Transverse colon (tissue), 4 donors: ENCODE data around the gene D2HGDH. TPM values are rescaled to one million over a fixed set of nuclear protein-coding genes. Genes with fewer than 3 reads are reported as not detected.
A peak's percentile ranks its signal among the peaks of the same experiment; 100 is the strongest.
"Not testable (repeated sequence)": the region's sequence is repeated elsewhere in the genome, so short reads cannot be mapped to it uniquely, and the experiment has no call there.

Experiments used
- DNase-seq: peaks from one replicate; pipeline ENCODE4 v3.0.0-alpha.2; 2019
- H3K27ac ChIP-seq, 4 donors: fragments of 200-600 bp; sonication (generic); 2 replicates each; pipeline ENCODE4 v1.5.1; 2016 to 2018; ENCODE audit warnings: inconsistent platforms in 4 of 4
- H3K27me3 ChIP-seq: fragments of 200-600 bp; sonication (generic); 2 replicates; pipeline ENCODE4 v1.5.1; 2017; ENCODE audit warnings: inconsistent platforms
- H3K36me3 ChIP-seq, 4 donors: fragments of 200-600 bp; sonication (generic); 2 replicates each; pipeline ENCODE4 v1.5.1; 2017 to 2019; ENCODE audit warnings: inconsistent platforms in 4 of 4
- H3K4me1 ChIP-seq, 4 donors: fragments of 200-600 bp; sonication (generic); 2 replicates each; pipeline ENCODE4 v1.5.1; 2017 to 2020; ENCODE audit warnings: inconsistent platforms in 4 of 4
- H3K4me3 ChIP-seq, 4 donors: fragments of 200-600 bp; sonication (generic); 1 replicate in 1 of 4; 2 replicates in 3 of 4; pipeline versions ENCODE4 v1.5.1 to v1.6.1; 2017 to 2019; ENCODE audit warnings: inconsistent platforms in 4 of 4
- H3K9me3 ChIP-seq, 2 donors: fragments of 200-600 bp; sonication (generic); 2 replicates each; pipeline ENCODE4 v1.5.1; 2017 to 2019; ENCODE audit warnings: inconsistent platforms in 2 of 2
- CTCF ChIP-seq, 5 experiments: fragments of 200-600 bp in 3 of 5; fragments of 450-650 bp in 2 of 5; sonication (generic) in 3 of 5; IDR thresholded peaks; 1 replicate in 2 of 5; 2 replicates in 3 of 5; pipeline ENCODE4 v1.5.1; 2016 to 2017; ENCODE audit warnings: antibody characterized with exemption in 5 of 5, inconsistent platforms in 3 of 5, mild to moderate bottlenecking in 2 of 5, moderate library complexity in 1 of 5
- EP300 ChIP-seq: sonication (generic); formaldehyde crosslinking; IDR thresholded peaks from one replicate; pipeline ENCODE4 v1.6.1; 2017; ENCODE audit warnings: antibody characterized with exemption, low read depth
- POLR2A ChIP-seq: fragments of 450-650 bp; IDR thresholded peaks from one replicate; pipeline ENCODE4 v1.6.1; 2016; ENCODE audit warnings: antibody characterized with exemption, mild to moderate bottlenecking, moderate library complexity
- POLR2AphosphoS5 ChIP-seq, 3 donors: sonication (generic); formaldehyde crosslinking; IDR thresholded peaks; one replicate each; pipeline ENCODE4 v1.6.1; 2016; ENCODE audit warnings: antibody characterized with exemption in 3 of 3
- WGBS, 2 donors: methylation state at CpG; one replicate each; pipeline ENCODE4 v1.1.5; 2018; ENCODE audit warnings: low coverage in 1 of 2; 5-methylcytosine and 5-hydroxymethylcytosine counted together
- in situ Hi-C, 4 donors: fragments of 200-750 bp; cut with MboI; loops; one replicate each; pipeline versions ENCODE4 v1.15.0 to v1.15.1; 2017; ENCODE audit warnings: low sequenced_read_pairs in 3 of 4, low pct_ligation_motif_present in 1 of 4, low pct_unique_long_range_greater_than_20kb in 1 of 4
- intact Hi-C: fragments of 100-400 bp; cut with DNase I; formaldehyde crosslinking; loops from one replicate; pipeline ENCODE4 v1.15.1; 2023; ENCODE audit warnings: low total_unique reads
- total RNA-seq, 4 donors: library from RNA; depleted of rRNA; stranded (reverse); fragments of >200 nt; gene quantifications; one replicate each; pipeline ENCODE4 v1.1.0, GENCODE V29; 2016

The D2HGDH gene
- total RNA-seq, 4 donors from 2014 or later = 53.2 to 150 (median 55.5) TPM

GRCh38 chr2:241729868-241730267, 4.6 kb upstream of the D2HGDH start:
- no peak for DNase-seq
- Histone ChIP-seq H3K4me1 (peaks cover 3 to 6% (median 5%) of the 10 kb centered on the region in 4 donors), H3K27ac (no peak overlapping the region), H3K27me3 (no peaks in the 10 kb centered on the region), H3K36me3 (no peaks in the 10 kb centered on the region), H3K4me3 (no peak overlapping the region), H3K9me3 (no peaks in the 10 kb centered on the region)
- WGBS, 2 donors = 85 to 87% methylated on average over 3 to 6 of the region's 6 CpGs
- intact Hi-C loops = loop anchor here (2.0 kb wide), 1 partner anchor 879 kb away; no protein-coding TSS in a partner anchor
- in situ Hi-C loops = no loop called here
- no peak for TF ChIP-seq POLR2A
- TF ChIP-seq CTCF (IDR thresholded peaks at IDR 0.05) = no peak
- TF ChIP-seq EP300 = no peak
- TF ChIP-seq POLR2AphosphoS5 (IDR thresholded peaks at IDR 0.05) = no peak

- no peak for TF ChIP-seq EP300
- no peak for TF ChIP-seq POLR2AphosphoS5 (IDR thresholded peaks at IDR 0.05)
- no peak for TF ChIP-seq CTCF (IDR thresholded peaks at IDR 0.05)
- no peak for TF ChIP-seq POLR2A
- H3K27me3 ChIP-seq = no peaks in the 10 kb centered on the region
- no peaks in the 10 kb centered on the region for H3K36me3 ChIP-seq
- WGBS, 2 donors = 59 to 84% methylated on average over 4 to 12 of the region's 12 CpGs
- intact Hi-C loops = loop anchor here (2.0 kb wide), 1 partner anchor 880 kb away; no protein-coding TSS in a partner anchor
- H3K9me3 ChIP-seq = no peaks in the 10 kb centered on the region
- H3K27ac ChIP-seq = no peak overlapping the region
- in situ Hi-C loops = no loop called here
- peaks cover 3 to 10% (median 9%) of the 10 kb centered on the region in 4 donors for H3K4me1 ChIP-seq
- no peak for DNase-seq
- no peak overlapping the region for H3K4me3 ChIP-seq
Observed at GRCh38 chr2:241730671-241731293, 3.6 kb upstream of the D2HGDH start.

GRCh38 chr2:241732513-241733186, 1.8 kb upstream of the D2HGDH start:
- H3K9me3 ChIP-seq, H3K27ac ChIP-seq, H3K27me3 ChIP-seq, H3K36me3 ChIP-seq, in situ Hi-C loops, intact Hi-C loops: not testable (repeated sequence)
- 42 to 67% methylated on average over 9 to 26 of the region's 26 CpGs for WGBS, 2 donors
- Histone ChIP-seq H3K4me3 (peak overlapping the region in 1 of 4 donors; percentile 21), H3K4me1 (peaks cover 3 to 15% (median 13%) of the 10 kb centered on the region in 4 donors)
- peak; percentile 75 for DNase-seq
- TF ChIP-seq CTCF (IDR thresholded peaks at IDR 0.05) = peak; percentile 49 to 71 (median 57)

GRCh38 chr2:241733391-241734207, 831 bp upstream of the D2HGDH start:
- peak overlapping the region; percentile 94 to 97 (median 96) for H3K27ac ChIP-seq
- no peaks in the 10 kb centered on the region for H3K36me3 ChIP-seq
- H3K4me3 ChIP-seq = peak overlapping the region; percentile 33 to 91 (median 75)
- in situ Hi-C loops (no loop called here), intact Hi-C loops (no loop called here)
- no peaks in the 10 kb centered on the region for H3K9me3 ChIP-seq
- WGBS, 2 donors = 53 to 83% methylated on average over 2 to 23 of the region's 23 CpGs
- no peak for TF ChIP-seq CTCF (IDR thresholded peaks at IDR 0.05)
- no peak for TF ChIP-seq POLR2A
- no peak for TF ChIP-seq EP300
- no peak for TF ChIP-seq POLR2AphosphoS5 (IDR thresholded peaks at IDR 0.05)
- peaks cover 3 to 15% (median 13%) of the 10 kb centered on the region in 4 donors for H3K4me1 ChIP-seq
- H3K27me3 ChIP-seq = no peaks in the 10 kb centered on the region
- DNase-seq = no peak
